ENCODE data around the gene TRIO.

Gene TRIO

DNA sequence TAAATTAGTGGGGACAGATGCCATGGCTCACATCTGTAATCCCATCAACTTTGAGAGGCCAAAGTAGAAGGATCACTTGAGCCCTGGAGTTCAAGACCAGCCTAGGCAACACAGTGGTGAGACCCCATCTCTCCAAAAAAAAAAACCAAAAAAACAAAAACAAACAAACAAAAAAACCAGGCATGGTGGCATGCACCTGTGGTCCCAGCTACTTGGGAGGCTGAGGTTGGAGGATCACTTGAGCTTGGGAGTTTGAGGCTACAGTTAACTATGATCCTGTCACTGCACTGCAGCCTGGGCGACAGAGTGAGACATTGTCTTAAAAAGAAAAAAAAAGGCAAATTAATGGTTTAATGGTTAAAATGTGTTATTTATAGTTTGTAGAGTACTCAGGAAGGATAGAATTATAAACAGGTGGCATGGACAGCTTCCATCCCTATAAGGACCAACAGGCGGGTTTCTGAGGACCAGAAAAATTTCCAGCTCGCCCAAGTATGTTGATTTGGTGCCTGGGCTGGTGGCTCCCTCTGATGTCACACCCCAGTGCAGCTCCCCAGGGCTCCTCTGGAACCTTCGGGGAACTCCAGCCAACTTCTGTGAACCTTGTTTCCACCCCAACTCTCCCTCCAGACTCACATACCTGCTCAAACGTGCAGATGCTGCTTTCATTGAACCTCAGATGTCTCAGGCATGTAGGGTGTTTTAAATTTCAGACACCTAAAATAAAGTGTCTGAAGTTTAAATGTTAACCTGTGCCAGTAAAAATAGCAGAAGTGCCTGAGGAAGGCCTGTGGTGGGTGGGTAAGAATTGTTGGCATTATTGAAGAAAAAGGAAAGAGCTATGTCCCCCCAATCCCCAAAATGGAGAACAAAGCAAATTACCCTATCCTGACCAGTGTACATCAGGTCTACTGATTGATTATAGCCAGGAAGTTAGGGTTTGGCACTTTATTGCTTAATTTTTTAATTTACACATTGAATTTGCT, 69.0 kb downstream of the TRIO start:
- no peaks in the 10 kb centered on the region for H3K9me3 ChIP-seq (ENCODE audit: control insufficient read depth, low read length)
- no peak overlapping the region for H3K4me3 ChIP-seq (ENCODE audit: low read length)
- H3K9ac ChIP-seq (ENCODE audit: low read length): no peak overlapping the region
- H3K36me3 ChIP-seq (ENCODE audit: control insufficient read depth, insufficient read depth, low read length): no peaks in the 10 kb centered on the region
- H3K27me3 ChIP-seq (ENCODE audit: control insufficient read depth, insufficient read depth, low read length): no peaks in the 10 kb centered on the region
- no peaks in the 10 kb centered on the region for H3K4me1 ChIP-seq (ENCODE audit: control insufficient read depth, insufficient read depth, low read length)

DNA sequence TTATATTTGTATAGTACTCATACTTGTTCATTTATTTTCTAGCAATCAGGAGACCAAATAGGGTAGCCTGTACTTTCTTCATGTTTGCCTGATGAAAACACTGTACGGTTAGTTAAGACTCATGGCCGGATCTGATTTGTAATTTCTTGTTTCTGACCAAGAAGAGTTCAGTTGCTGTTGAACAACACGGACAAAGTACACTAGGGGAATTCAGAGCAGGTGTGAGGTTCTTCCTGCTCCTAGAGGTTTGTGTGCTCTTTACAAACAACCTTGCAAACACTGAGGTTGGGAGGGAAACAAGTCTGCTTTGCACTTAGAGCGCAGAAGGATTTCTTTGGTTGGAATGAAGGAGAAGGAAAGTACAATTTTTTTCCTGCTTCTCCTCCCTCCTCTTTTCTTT, 69.7 kb downstream of the TRIO start:
- Histone ChIP-seq H3K9me3 (ENCODE audit: control insufficient read depth, low read length) (no peaks in the 10 kb centered on the region), H3K36me3 (ENCODE audit: control insufficient read depth, insufficient read depth, low read length) (no peaks in the 10 kb centered on the region), H3K4me3 (ENCODE audit: low read length) (no peak overlapping the region), H3K9ac (ENCODE audit: low read length) (no peak overlapping the region), H3K4me1 (ENCODE audit: control insufficient read depth, insufficient read depth, low read length) (no peaks in the 10 kb centered on the region), H3K27me3 (ENCODE audit: control insufficient read depth, insufficient read depth, low read length) (no peaks in the 10 kb centered on the region)

DNA sequence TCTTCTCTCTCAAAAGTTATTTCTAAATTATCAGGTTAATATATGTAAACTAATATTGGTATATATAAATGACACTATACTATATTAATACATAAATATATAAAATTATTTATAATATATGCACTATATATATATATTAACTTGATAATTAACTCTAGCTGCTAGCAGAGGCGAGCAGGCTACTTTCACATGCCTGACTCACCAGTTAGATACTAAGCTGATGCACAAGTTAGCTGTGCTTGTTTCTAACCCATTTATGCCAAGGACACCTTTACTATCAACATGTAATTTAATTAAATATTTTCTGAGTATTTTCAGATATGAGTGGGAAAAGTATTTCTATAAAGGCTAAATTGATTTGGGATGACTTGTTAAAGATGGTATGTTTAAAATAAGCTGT, 70.1 kb downstream of the TRIO start:
- Histone ChIP-seq H3K4me3 (ENCODE audit: low read length) (no peak overlapping the region), H3K4me1 (ENCODE audit: control insufficient read depth, insufficient read depth, low read length) (peaks cover 2% of the 10 kb centered on the region), H3K27me3 (ENCODE audit: control insufficient read depth, insufficient read depth, low read length) (no peaks in the 10 kb centered on the region), H3K9ac (ENCODE audit: low read length) (no peak overlapping the region), H3K9me3 (ENCODE audit: control insufficient read depth, low read length) (no peaks in the 10 kb centered on the region), H3K36me3 (ENCODE audit: control insufficient read depth, insufficient read depth, low read length) (no peaks in the 10 kb centered on the region)

DNA sequence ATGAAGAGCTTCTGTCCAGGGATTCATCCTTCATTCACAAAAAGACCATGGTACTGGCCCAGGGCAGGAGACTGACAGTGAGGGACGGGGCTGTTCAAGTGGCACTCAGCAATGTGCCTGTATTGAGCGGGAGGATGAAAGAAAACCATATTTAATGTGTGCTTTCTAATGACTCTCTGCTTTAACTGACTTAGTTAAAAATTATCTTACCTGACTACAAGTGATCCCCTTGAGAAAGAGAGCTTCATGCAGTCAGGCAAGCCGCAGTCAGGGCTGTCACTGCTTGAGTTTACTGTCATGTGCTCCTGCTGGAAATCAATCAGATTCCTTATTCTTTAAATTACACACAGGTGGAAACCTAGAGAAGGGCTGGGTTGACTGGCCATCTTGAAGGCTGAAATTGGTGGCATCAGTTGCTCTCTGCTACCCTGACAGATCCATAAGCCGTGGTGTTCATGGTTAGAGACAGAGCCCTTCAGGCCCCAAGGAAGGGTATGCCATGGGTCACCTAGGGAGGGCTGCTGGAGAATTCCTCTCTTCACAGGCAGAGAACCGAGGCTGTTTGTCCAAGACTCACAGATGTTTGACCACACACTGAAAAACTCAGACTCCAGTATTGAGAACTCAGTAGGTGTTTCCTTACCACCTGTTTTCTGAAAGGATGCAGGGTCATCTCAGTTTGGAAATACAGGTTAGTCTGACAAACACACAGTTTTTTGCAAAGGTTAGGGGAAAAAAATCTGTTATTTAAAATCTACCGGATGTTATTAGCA, 70.9 kb downstream of the TRIO start:
- no peaks in the 10 kb centered on the region for H3K9me3 ChIP-seq (ENCODE audit: control insufficient read depth, low read length)
- H3K9ac ChIP-seq (ENCODE audit: low read length): no peak overlapping the region
- H3K4me1 ChIP-seq (ENCODE audit: control insufficient read depth, insufficient read depth, low read length): peaks cover 9% of the 10 kb centered on the region
- H3K4me3 ChIP-seq (ENCODE audit: low read length): no peak overlapping the region
- H3K36me3 ChIP-seq (ENCODE audit: control insufficient read depth, insufficient read depth, low read length): no peaks in the 10 kb centered on the region
- no peaks in the 10 kb centered on the region for H3K27me3 ChIP-seq (ENCODE audit: control insufficient read depth, insufficient read depth, low read length)

DNA sequence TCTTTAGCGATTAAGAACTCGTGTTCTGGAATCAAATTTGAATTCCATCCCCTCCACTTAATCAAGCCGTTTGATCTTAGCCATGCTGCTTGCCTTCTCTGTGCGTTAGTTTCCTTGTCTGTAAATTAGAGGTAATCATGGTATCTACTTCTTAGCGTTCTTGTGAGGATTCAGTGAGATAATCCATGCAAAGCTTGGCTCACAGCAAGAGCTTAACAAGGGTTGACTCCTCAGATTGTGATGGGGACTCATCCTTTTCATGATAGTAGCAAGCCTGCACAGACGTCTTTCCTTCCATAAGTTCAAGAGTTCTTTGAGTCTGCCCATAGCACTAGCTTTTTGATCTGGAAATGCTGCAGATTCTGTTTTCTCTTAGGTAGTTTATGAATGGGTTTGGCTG, 72.8 kb downstream of the TRIO start:
- no peak overlapping the region for H3K9ac ChIP-seq (ENCODE audit: low read length)
- H3K27me3 ChIP-seq (ENCODE audit: control insufficient read depth, insufficient read depth, low read length): no peaks in the 10 kb centered on the region
- H3K9me3 ChIP-seq (ENCODE audit: control insufficient read depth, low read length): no peaks in the 10 kb centered on the region
- H3K36me3 ChIP-seq (ENCODE audit: control insufficient read depth, insufficient read depth, low read length): no peaks in the 10 kb centered on the region
- no peak overlapping the region for H3K4me3 ChIP-seq (ENCODE audit: low read length)
- peaks cover 22% of the 10 kb centered on the region for H3K4me1 ChIP-seq (ENCODE audit: control insufficient read depth, insufficient read depth, low read length)

DNA sequence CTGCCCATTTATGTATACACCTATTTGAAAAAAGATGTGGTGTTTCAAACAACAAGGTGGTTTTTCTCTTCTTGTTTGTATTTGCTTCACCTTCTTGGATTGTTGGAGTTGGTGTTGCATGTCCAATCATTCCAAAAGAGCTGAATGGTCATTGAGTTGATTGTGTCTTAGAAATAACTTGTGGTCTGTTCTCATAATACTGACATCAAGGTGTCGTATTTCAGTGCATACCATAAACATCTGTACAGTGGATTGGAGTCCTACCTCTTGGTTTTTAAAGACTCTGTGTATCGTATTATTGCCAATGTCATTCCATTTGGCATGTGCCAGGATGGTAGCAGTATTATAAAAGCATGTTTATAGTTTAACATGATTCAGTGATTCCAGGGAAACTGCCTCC, 73.2 kb downstream of the TRIO start:
- Histone ChIP-seq H3K9ac (ENCODE audit: low read length) (no peak overlapping the region), H3K9me3 (ENCODE audit: control insufficient read depth, low read length) (no peaks in the 10 kb centered on the region), H3K4me1 (ENCODE audit: control insufficient read depth, insufficient read depth, low read length) (peaks cover 22% of the 10 kb centered on the region), H3K27me3 (ENCODE audit: control insufficient read depth, insufficient read depth, low read length) (no peaks in the 10 kb centered on the region), H3K36me3 (ENCODE audit: control insufficient read depth, insufficient read depth, low read length) (no peaks in the 10 kb centered on the region), H3K4me3 (ENCODE audit: low read length) (no peak overlapping the region)

DNA sequence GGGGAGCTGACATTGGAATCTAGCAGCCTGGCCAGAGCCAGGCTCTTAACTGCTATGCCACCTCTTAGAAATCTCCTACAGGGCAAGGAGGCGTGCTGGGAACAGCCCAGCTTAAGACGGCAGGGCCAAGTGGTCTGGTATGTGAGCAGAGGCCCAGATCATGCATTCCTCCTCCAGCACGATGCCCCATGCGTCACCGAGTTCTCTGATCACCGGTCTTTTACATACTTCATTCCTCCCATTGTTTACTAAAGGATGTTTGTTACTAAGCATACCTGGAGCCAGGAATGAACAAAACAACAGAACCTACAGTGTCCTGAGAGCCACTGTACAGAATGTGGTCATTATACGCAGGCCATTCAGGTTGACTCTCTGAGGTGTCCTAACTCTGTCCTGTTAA, 73.8 kb downstream of the TRIO start:
- H3K36me3 ChIP-seq (ENCODE audit: control insufficient read depth, insufficient read depth, low read length): no peaks in the 10 kb centered on the region
- peaks cover 22% of the 10 kb centered on the region for H3K4me1 ChIP-seq (ENCODE audit: control insufficient read depth, insufficient read depth, low read length)
- no peaks in the 10 kb centered on the region for H3K9me3 ChIP-seq (ENCODE audit: control insufficient read depth, low read length)
- H3K27me3 ChIP-seq (ENCODE audit: control insufficient read depth, insufficient read depth, low read length): no peaks in the 10 kb centered on the region
- H3K9ac ChIP-seq (ENCODE audit: low read length): no peak overlapping the region
- no peak overlapping the region for H3K4me3 ChIP-seq (ENCODE audit: low read length)

DNA sequence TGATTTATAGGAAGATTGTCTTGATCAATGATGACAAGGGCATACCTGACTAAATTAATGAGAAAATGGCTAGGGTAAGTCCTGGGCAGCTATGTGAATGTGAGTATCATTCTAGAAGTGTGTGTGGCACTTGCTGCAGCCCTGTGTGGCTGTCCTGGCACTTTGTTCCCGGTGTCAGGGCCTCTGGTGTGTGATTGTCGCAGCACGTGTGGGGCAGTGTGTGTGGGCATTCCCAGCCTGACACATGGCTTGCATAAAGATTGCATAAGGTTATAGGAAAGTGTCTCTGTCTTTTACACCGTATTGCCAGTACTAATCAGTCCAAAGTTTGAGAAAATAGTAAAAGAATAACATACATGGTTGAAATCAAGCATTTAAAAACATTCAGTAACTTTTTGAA, 74.4 kb downstream of the TRIO start:
- Histone ChIP-seq H3K9me3 (ENCODE audit: control insufficient read depth, low read length) (no peaks in the 10 kb centered on the region), H3K4me1 (ENCODE audit: control insufficient read depth, insufficient read depth, low read length) (peaks cover 22% of the 10 kb centered on the region), H3K27me3 (ENCODE audit: control insufficient read depth, insufficient read depth, low read length) (no peaks in the 10 kb centered on the region), H3K9ac (ENCODE audit: low read length) (no peak overlapping the region), H3K36me3 (ENCODE audit: control insufficient read depth, insufficient read depth, low read length) (no peaks in the 10 kb centered on the region), H3K4me3 (ENCODE audit: low read length) (no peak overlapping the region)

DNA sequence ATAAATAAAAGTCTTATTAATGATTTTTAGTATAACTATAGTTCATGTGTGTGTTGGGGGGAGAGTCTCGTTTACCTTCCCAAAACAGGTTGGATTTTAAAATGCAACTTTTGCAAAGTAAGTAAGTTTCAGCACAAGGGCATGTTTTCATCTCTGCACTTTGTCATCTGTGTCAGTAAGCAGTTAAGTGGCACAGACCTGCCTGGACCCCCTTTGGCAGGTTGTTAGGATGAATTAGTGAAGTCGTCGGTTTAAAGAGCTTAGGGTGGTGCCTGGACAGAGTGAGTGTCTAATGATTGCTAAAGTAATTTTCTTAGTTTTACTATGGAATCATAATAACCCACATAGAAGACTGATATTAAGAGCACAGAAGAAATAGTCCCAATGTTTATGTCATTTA, 74.9 kb downstream of the TRIO start:
- Histone ChIP-seq H3K9ac (ENCODE audit: low read length) (no peak overlapping the region), H3K4me1 (ENCODE audit: control insufficient read depth, insufficient read depth, low read length) (peaks cover 22% of the 10 kb centered on the region), H3K27me3 (ENCODE audit: control insufficient read depth, insufficient read depth, low read length) (no peaks in the 10 kb centered on the region)

DNA sequence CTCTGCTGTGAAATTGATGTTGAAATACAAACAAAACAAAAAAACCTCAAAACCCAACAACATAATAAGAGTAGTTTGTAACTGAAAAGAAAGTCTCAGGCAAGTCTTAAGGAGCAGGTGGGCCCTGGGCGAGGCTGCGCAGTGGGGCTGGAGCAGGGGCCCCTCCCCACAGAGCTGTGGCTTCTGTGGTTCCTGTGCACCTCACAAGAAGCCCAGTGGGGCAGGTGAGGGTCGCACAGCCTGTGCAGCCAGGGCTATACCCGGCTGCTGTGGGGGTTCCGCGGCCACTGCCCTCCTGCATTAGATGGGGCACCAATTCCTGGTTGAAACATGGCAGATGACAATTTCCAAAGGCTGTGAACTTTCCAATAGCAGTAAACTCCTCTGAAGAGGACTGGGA, 75.3 kb downstream of the TRIO start:
- Histone ChIP-seq H3K4me3 (ENCODE audit: low read length) (no peak overlapping the region), H3K9ac (ENCODE audit: low read length) (no peak overlapping the region), H3K9me3 (ENCODE audit: control insufficient read depth, low read length) (no peaks in the 10 kb centered on the region), H3K4me1 (ENCODE audit: control insufficient read depth, insufficient read depth, low read length) (peaks cover 22% of the 10 kb centered on the region), H3K27me3 (ENCODE audit: control insufficient read depth, insufficient read depth, low read length) (no peaks in the 10 kb centered on the region), H3K36me3 (ENCODE audit: control insufficient read depth, insufficient read depth, low read length) (no peaks in the 10 kb centered on the region)

More for the DNA sequence above, 74.9 kb downstream of the TRIO start:
- Histone ChIP-seq H3K9me3 (ENCODE audit: control insufficient read depth, low read length) (no peaks in the 10 kb centered on the region), H3K36me3 (ENCODE audit: control insufficient read depth, insufficient read depth, low read length) (no peaks in the 10 kb centered on the region), H3K4me3 (ENCODE audit: low read length) (no peak overlapping the region)

DNA sequence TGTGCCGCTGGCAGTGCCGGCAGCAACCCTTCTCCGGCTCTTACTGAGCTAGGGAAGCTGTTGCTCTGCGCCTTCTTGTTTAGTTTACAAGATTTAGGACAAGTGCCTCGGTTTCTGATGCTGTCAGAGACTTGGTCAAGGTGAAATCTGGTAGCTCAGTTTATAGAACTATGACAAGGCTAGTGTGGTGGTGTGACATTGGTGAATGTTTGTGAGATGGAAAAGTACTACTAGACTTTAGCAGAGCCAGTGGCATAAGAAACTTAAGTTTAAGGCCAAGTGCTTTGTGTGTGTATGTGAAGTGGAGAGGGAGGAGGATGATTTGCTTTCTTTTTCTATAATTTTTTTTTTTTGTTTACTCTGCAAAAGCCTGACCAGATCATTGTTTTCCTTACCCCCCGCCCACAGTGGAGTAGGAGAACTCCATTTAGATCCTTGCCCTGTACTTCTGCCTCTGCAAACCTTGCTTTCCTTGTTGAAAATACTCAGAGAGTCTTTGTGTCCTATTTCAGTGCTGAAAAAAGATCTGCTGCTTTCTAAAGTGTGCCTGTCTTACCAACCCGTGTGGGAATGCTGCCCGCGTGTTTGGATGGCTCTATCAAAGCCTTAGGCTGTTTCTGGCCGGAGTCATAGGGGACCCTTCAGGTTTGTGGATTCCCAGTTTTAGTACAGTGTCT, 75.9 kb downstream of the TRIO start:
- Histone ChIP-seq H3K9me3 (ENCODE audit: control insufficient read depth, low read length) (no peaks in the 10 kb centered on the region), H3K4me3 (ENCODE audit: low read length) (no peak overlapping the region)

More for the DNA sequence above, 75.9 kb downstream of the TRIO start:
- H3K4me1 ChIP-seq (ENCODE audit: control insufficient read depth, insufficient read depth, low read length): peaks cover 22% of the 10 kb centered on the region
- no peaks in the 10 kb centered on the region for H3K27me3 ChIP-seq (ENCODE audit: control insufficient read depth, insufficient read depth, low read length)
- H3K9ac ChIP-seq (ENCODE audit: low read length): no peak overlapping the region
- H3K36me3 ChIP-seq (ENCODE audit: control insufficient read depth, insufficient read depth, low read length): no peaks in the 10 kb centered on the region
